Loucy (cell line): ENCODE data around the gene CENPS.

Source experiments
- H2AFZ ChIP-seq: fragments of 200-600 bp; sonication (generic); 2 replicates; pipeline ENCODE4 v1.6.0; 2016; ENCODE audit warnings: antibody characterized with exemption, mild to moderate bottlenecking, low read length, moderate library complexity
- H3F3A ChIP-seq: fragments of 200-600 bp; 2 replicates; pipeline ENCODE4 v1.6.0; 2016; ENCODE audit warnings: antibody characterized with exemption, low read depth, mild to moderate bottlenecking
- H3K27me3 ChIP-seq: fragments of 200-600 bp; sonication (generic); 2 replicates; pipeline ENCODE4 v1.6.1; 2014; ENCODE audit warnings: low read length, mild to moderate bottlenecking; ENCODE audit not compliant: insufficient read depth, poor library complexity, severe bottlenecking
- H3K36me3 ChIP-seq: fragments of 200-600 bp; sonication (generic); 2 replicates; pipeline ENCODE4 v1.6.1; 2016; ENCODE audit warnings: low read length; ENCODE audit not compliant: insufficient read depth
- H3K4me1 ChIP-seq: fragments of 200-600 bp; sonication (generic); 2 replicates; pipeline ENCODE4 v1.5.1; 2014; ENCODE audit warnings: low read length, mild to moderate bottlenecking; ENCODE audit not compliant: insufficient read depth, poor library complexity, severe bottlenecking
- H3K4me2 ChIP-seq: fragments of 200-600 bp; sonication (generic); 2 replicates; pipeline ENCODE4 v1.6.0; 2014; ENCODE audit warnings: antibody characterized with exemption, low read length, low read depth, mild to moderate bottlenecking; ENCODE audit not compliant: poor library complexity, severe bottlenecking
- H3K4me3 ChIP-seq: fragments of 200-600 bp; sonication (generic); 2 replicates; pipeline ENCODE4 v1.5.1; 2014; ENCODE audit warnings: low read length, mild to moderate bottlenecking, mixed read lengths; ENCODE audit not compliant: poor library complexity, severe bottlenecking
- H3K79me2 ChIP-seq: fragments of 200-600 bp; sonication (generic); 2 replicates; pipeline ENCODE4 v1.6.1; 2014; ENCODE audit warnings: low read length; ENCODE audit not compliant: insufficient read depth
- H3K9ac ChIP-seq: fragments of 200-600 bp; sonication (generic); 2 replicates; pipeline ENCODE4 v1.6.0; 2014; ENCODE audit warnings: mild to moderate bottlenecking, low read depth, low read length, moderate library complexity; ENCODE audit not compliant: poor library complexity, severe bottlenecking
- H3K9me2 ChIP-seq: fragments of 200-600 bp; sonication (generic); replicated peaks from 2 replicates; pipeline ENCODE4 v1.6.1; 2016; ENCODE audit warnings: low read depth, low read length, mixed read lengths
- H3K9me3 ChIP-seq: fragments of 200-600 bp; sonication (generic); 2 replicates; pipeline ENCODE4 v1.6.1; 2014; ENCODE audit warnings: mild to moderate bottlenecking, antibody characterized with exemption, low read length, low read depth; ENCODE audit not compliant: insufficient read depth
- H4K20me1 ChIP-seq: fragments of 200-600 bp; sonication (generic); 2 replicates; pipeline ENCODE4 v1.6.0; 2014; ENCODE audit warnings: antibody characterized with exemption, low read length, mild to moderate bottlenecking; ENCODE audit not compliant: insufficient read depth, poor library complexity, severe bottlenecking
- EZH2phosphoT487 ChIP-seq: fragments of 200-600 bp; IDR thresholded peaks from 2 replicates; pipeline ENCODE4 v1.6.1; 2018; ENCODE audit warnings: antibody characterized with exemption, mild to moderate bottlenecking, moderate library complexity, borderline replicate concordance
- TF ChIP-seq, protein P1 (sequence below): fragments of 200-600 bp; sonication (generic); conservative IDR thresholded peaks from 2 replicates; pipeline ENCODE4 v1.5.1; 2014; ENCODE audit warnings: mild to moderate bottlenecking, antibody characterized with exemption, low read length

CENPS gene

GRCh38 chr1:10398278-10398733, 31.9 kb upstream of the CENPS start:
- peak overlapping the region; percentile 65 for H3K9ac ChIP-seq
- H4K20me1 ChIP-seq: peaks cover 23% of the 10 kb centered on the region
- peak overlapping the region; percentile 91 for H2AFZ ChIP-seq
- peak overlapping the region; percentile 81 for H3K4me2 ChIP-seq
- no peaks in the 10 kb centered on the region for H3K27me3 ChIP-seq
- no peaks in the 10 kb centered on the region for H3K9me2 ChIP-seq
- no peaks in the 10 kb centered on the region for H3K9me3 ChIP-seq
- peak overlapping the region; percentile 83 for H3K4me3 ChIP-seq
- H3K36me3 ChIP-seq: peaks cover 8% of the 10 kb centered on the region; the same call in 1 of the 2 replicates
- peaks cover 20% of the 10 kb centered on the region for H3K4me1 ChIP-seq
- no peak for TF ChIP-seq EZH2phosphoT487
- TF ChIP-seq, protein P1, sequence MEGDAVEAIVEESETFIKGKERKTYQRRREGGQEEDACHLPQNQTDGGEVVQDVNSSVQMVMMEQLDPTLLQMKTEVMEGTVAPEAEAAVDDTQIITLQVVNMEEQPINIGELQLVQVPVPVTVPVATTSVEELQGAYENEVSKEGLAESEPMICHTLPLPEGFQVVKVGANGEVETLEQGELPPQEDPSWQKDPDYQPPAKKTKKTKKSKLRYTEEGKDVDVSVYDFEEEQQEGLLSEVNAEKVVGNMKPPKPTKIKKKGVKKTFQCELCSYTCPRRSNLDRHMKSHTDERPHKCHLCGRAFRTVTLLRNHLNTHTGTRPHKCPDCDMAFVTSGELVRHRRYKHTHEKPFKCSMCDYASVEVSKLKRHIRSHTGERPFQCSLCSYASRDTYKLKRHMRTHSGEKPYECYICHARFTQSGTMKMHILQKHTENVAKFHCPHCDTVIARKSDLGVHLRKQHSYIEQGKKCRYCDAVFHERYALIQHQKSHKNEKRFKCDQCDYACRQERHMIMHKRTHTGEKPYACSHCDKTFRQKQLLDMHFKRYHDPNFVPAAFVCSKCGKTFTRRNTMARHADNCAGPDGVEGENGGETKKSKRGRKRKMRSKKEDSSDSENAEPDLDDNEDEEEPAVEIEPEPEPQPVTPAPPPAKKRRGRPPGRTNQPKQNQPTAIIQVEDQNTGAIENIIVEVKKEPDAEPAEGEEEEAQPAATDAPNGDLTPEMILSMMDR: no peak
- H3F3A ChIP-seq: no peaks in the 10 kb centered on the region
- H3K79me2 ChIP-seq: peaks cover 37% of the 10 kb centered on the region

DNA sequence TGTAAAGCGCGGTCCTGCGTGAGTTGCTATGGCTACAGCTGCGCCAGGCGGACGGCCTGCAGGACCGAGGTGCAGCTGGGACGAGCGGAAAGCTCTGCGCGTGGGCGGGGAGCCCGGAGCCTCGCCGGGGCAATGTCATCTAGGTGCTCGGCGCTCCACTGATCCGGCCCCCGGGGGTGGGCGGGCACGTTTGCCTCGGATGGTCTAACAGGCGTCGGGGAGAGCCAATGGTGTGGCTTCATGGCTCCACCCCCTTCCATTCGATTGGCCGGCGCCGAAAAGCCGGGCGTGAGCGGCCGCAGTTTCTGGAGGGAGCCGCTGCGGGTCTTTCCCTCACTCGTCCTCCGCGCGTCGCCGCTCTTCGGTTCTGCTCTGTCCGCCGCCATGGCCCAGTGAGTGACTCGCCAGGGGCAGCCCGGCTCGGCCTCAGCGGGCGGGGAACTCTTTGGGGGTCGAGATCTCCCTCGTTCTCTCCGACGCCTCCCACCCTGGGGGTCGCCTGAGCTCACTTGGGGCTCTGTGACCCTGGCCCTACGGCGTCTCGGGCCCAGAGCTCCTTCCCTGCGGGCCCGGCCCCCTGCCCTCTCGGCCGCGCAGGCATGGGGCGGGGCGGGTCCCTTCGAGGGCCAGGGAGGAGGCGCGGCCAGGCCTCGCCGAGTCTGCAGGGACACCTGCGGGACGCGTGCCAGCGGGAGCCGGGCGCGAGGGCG, 31.3 kb upstream of the CENPS start, which contains the start of gene PGD:
PGD (plus strand) TSS at position 331 of the 710 bp plus-strand sequence; CDS start at position 385, 54 bp downstream.
- H2AFZ ChIP-seq: peak within 1 kb of the TSS; percentile 91
- no peaks in the 10 kb centered on the region for H3K9me2 ChIP-seq
- peak within 1 kb of the TSS; percentile 90 for H3K9ac ChIP-seq
- peak within 1 kb of the TSS; percentile 89 for H3K4me2 ChIP-seq
- H3K9me3 ChIP-seq: no peaks in the 10 kb centered on the region
- peaks cover 14% of the 10 kb centered on the region; the same call in 1 of the 2 replicates for H3K36me3 ChIP-seq
- H3K4me1 ChIP-seq: peaks cover 20% of the 10 kb centered on the region
- no peaks in the 10 kb centered on the region for H3F3A ChIP-seq
- no peaks in the 10 kb centered on the region for H3K27me3 ChIP-seq
- H4K20me1 ChIP-seq: peaks cover 23% of the 10 kb centered on the region
- H3K79me2 ChIP-seq: peaks cover 42% of the 10 kb centered on the region
- no peak for TF ChIP-seq EZH2phosphoT487
- TF ChIP-seq, protein P1: no peak
- H3K4me3 ChIP-seq: peak within 1 kb of the TSS; percentile 83

DNA sequence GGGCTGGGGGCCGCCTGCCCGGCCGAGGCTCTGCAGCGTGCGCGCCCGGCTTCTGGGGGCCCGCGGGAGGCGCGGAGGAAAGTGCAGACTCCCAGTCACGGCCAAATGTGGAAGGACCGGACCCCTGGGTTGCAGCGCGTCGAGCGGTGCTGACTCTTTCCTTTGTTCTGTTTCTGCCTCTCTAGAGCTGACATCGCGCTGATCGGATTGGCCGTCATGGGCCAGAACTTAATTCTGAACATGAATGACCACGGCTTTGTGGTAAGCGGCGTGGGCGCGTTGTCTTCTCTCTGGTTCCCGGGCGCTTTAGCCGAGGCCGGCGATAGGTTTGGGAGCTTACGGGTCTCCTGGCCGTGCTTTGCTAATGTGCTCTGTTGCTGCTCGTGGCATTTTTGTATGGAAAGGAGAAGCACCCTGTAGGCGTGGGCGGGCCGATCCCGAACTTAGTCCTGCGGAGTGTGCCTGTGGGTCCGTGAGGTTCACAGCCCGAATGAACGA, 30.7 kb upstream of the CENPS start:
- peaks cover 20% of the 10 kb centered on the region; the same call in 1 of the 2 replicates for H3K36me3 ChIP-seq
- H4K20me1 ChIP-seq: peaks cover 23% of the 10 kb centered on the region
- H3K9me2 ChIP-seq: no peaks in the 10 kb centered on the region
- peaks cover 45% of the 10 kb centered on the region for H3K79me2 ChIP-seq
- H3K9ac ChIP-seq: peak overlapping the region; percentile 90
- peaks cover 20% of the 10 kb centered on the region for H3K4me1 ChIP-seq
- no peaks in the 10 kb centered on the region for H3K9me3 ChIP-seq
- no peaks in the 10 kb centered on the region for H3K27me3 ChIP-seq
- H3K4me3 ChIP-seq: peak overlapping the region; percentile 83
- peak overlapping the region; percentile 89 for H3K4me2 ChIP-seq
- TF ChIP-seq, protein P1: no peak
- TF ChIP-seq EZH2phosphoT487: no peak
- no peak overlapping the region; the same call in 1 of the 2 replicates for H2AFZ ChIP-seq
- no peaks in the 10 kb centered on the region for H3F3A ChIP-seq
